DND-41 (cell line): ENCODE data around the gene ZFYVE28.

Experiments used
- ATAC-seq: fragments of 200-7000 bp; cut with Tn5 transposase; 3 replicates; pipeline ENCODE4 v1.9.1; 2021; ENCODE audit warnings: low read depth; ENCODE audit not compliant: insufficient read depth
- DNase-seq: peaks from one replicate; pipeline ENCODE4 v3.0.0-alpha.2; 2020
- H2AFZ ChIP-seq: 2 replicates; pipeline ENCODE4 v1.6.0; 2012; ENCODE audit warnings: low read depth, low read length
- H3K27ac ChIP-seq: 2 replicates; pipeline ENCODE4 v1.5.1; 2012; ENCODE audit warnings: low read length, inconsistent platforms
- H3K27me3 ChIP-seq: fragments of 200-600 bp; sonication (generic); 2 replicates; pipeline ENCODE4 v1.6.0; 2012; ENCODE audit warnings: low read length, mild to moderate bottlenecking, inconsistent platforms; ENCODE audit not compliant: insufficient read depth, poor library complexity
- H3K36me3 ChIP-seq: 2 replicates; pipeline ENCODE4 v1.5.1; 2012; ENCODE audit warnings: low read length, inconsistent platforms; ENCODE audit not compliant: insufficient read depth
- H3K4me1 ChIP-seq: 2 replicates; pipeline ENCODE4 v1.5.1; 2012; ENCODE audit warnings: mild to moderate bottlenecking, low read length; ENCODE audit not compliant: insufficient read depth
- H3K4me2 ChIP-seq: 2 replicates; pipeline ENCODE4 v1.6.0; 2012; ENCODE audit warnings: mild to moderate bottlenecking, moderate library complexity, low read length, inconsistent platforms; ENCODE audit not compliant: insufficient read depth
- H3K4me3 ChIP-seq, 2 experiments: fragments of 200-600 bp in 1 of 2; shearing (Covaris generic) in 1 of 2; 2 replicates each; pipeline ENCODE4 v1.5.1; 2012 to 2016; ENCODE audit warnings: inconsistent platforms in 2 of 2, low read length in 2 of 2, mild to moderate bottlenecking in 2 of 2, low read depth in 1 of 2, moderate library complexity in 1 of 2
- H3K79me2 ChIP-seq: 2 replicates; pipeline ENCODE4 v1.6.0; 2012; ENCODE audit warnings: low read length, inconsistent platforms; ENCODE audit not compliant: insufficient read depth
- H3K9ac ChIP-seq: 2 replicates; pipeline ENCODE4 v1.6.0; 2012; ENCODE audit warnings: low read depth, mild to moderate bottlenecking, inconsistent platforms, low read length, moderate library complexity
- H3K9me3 ChIP-seq: 2 replicates; pipeline ENCODE4 v1.5.1; 2012; ENCODE audit warnings: low read length, moderate library complexity, mild to moderate bottlenecking, inconsistent platforms; ENCODE audit not compliant: insufficient read depth, severe bottlenecking
- H4K20me1 ChIP-seq: 2 replicates; pipeline ENCODE4 v1.6.0; 2012; ENCODE audit warnings: low read length; ENCODE audit not compliant: insufficient read depth
- CTCF ChIP-seq: IDR thresholded peaks from 2 replicates; pipeline ENCODE4 v1.5.1; 2012; ENCODE audit warnings: borderline replicate concordance, low read length, moderate library complexity, mild to moderate bottlenecking; ENCODE audit not compliant: poor library complexity, severe bottlenecking; ENCODE audit errors: extremely low read depth
- EZH2 ChIP-seq: IDR thresholded peaks from 3 replicates; pipeline ENCODE4 v1.6.1; 2012; ENCODE audit warnings: borderline replicate concordance, low read depth, mild to moderate bottlenecking, moderate library complexity, low read length, inconsistent platforms; ENCODE audit not compliant: severe bottlenecking

The ZFYVE28 gene

DNA sequence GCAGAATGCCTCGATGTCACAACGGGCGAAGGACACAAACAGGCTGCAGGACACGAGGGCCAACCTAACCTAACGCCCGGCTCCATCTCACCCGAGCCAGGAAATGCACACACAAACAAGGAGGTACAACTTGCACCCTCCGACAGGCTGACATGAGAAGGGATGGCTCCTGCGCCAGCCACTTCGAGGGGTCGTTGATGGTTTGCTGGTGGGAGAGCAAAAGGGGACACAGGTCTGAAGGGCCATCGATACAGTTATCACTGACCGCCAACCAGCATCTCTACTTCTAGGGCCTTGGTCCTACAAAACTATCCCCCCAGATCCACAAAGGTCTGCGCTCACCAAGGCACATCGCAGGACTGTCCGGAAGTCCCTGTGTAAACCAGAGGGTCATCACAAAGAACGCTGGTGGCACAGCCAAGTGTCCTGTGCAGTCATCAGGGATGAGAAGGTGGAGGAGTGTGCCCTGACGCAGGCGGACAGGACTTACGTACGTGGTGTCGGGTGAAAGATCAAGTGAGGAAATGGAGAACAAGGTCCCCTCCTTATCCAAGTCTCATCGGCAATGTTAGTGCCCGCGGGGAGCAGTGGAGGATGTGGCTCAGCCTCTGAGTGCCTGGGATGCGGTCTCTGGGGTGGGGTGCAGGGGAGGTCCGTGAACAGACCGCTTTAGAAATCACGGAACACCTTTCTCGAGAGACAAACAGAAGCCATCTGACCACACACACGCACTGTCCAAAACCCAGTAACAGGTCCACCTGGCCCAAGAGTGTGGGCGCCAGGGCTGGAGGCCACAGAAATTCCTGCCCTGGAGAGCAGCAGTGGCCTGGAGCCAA is 163.6 kb downstream of the ZFYVE28 start:
- no peaks in the 10 kb centered on the region for H3K9me3 ChIP-seq
- H4K20me1 ChIP-seq = peaks cover 65% of the 10 kb centered on the region
- DNase-seq (no peak), ATAC-seq (no peak)
- H3K36me3 ChIP-seq = peaks cover 76% of the 10 kb centered on the region
- no peaks in the 10 kb centered on the region for H3K27me3 ChIP-seq
- H3K9ac ChIP-seq = no peak overlapping the region
- H2AFZ ChIP-seq = no peak overlapping the region
- H3K4me2 ChIP-seq = no peak overlapping the region
- peaks cover 16% of the 10 kb centered on the region for H3K79me2 ChIP-seq
- no peak overlapping the region for H3K27ac ChIP-seq
- H3K4me1 ChIP-seq = peaks cover 9% of the 10 kb centered on the region
- no peak for TF ChIP-seq EZH2
- no peak for TF ChIP-seq CTCF
- H3K4me3 ChIP-seq = no peak overlapping the region

DNA sequence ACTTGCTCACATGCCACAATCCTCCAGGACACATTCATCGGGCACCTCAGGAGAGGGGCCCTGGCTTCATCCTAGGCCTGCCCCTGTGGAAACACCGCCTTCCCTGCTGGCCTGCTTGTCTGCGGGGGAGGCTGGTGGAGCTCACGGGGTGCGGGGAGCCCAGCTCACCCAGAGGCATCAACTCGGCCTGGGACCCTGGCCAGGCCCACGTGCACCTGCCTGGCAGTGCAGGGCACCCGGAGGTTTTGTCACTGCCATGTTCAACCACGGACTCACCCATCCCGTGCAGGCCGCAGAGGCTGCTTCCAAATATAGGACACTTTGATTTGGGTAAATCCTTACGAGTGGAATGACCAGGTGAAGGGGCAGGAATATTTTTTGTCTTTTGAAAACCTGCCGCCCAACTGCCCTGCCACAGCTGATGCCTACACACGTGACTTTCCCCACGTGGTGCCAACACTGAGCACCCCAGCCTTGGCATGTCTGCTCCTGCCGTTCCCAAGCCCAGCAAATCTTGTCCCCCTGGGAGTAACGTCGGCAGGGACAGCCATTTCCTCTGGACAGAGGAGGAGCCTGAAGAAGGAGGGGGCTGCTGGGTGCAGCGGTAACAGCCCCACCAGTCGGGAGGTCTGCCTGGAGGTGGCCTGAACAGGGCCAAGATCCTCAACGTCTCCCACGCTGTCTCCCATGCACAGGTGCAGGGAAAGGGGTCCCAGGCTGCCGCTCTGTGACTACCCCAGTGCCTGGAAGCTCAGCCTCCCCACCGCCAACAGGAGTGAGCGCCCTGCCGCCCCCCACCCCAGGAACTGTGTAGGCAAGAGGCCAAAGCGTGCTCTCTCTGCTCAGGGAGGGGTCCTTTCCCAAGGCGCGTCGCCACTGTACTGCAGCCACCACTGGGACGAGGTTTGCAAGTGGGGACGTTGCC is 165.0 kb downstream of the ZFYVE28 start:
- Histone ChIP-seq H3K4me3 (no peak overlapping the region), H3K27ac (no peak overlapping the region), H4K20me1 (peaks cover 54% of the 10 kb centered on the region), H3K9me3 (no peaks in the 10 kb centered on the region), H3K27me3 (no peaks in the 10 kb centered on the region), H3K9ac (no peak overlapping the region), H3K36me3 (peaks cover 68% of the 10 kb centered on the region), H3K4me2 (no peak overlapping the region), H3K79me2 (peaks cover 2% of the 10 kb centered on the region; the same call in 1 of the 2 replicates), H3K4me1 (no peaks in the 10 kb centered on the region), H2AFZ (no peak overlapping the region)
- ATAC-seq = no peak
- DNase-seq = peak; percentile 3
- TF ChIP-seq CTCF (no peak), EZH2 (no peak)

- no peak overlapping the region for H3K4me3 ChIP-seq
- H3K27me3 ChIP-seq = no peaks in the 10 kb centered on the region
- DNase-seq (peak; percentile 4), ATAC-seq (no peak)
- H3K4me2 ChIP-seq = no peak overlapping the region
- H3K4me1 ChIP-seq = no peaks in the 10 kb centered on the region
- no peaks in the 10 kb centered on the region for H3K9me3 ChIP-seq
- H3K9ac ChIP-seq = no peak overlapping the region
- H4K20me1 ChIP-seq = peaks cover 48% of the 10 kb centered on the region
- no peak overlapping the region for H2AFZ ChIP-seq
- TF ChIP-seq CTCF (no peak), EZH2 (no peak)
- peaks cover 64% of the 10 kb centered on the region for H3K36me3 ChIP-seq
- H3K79me2 ChIP-seq = no peaks in the 10 kb centered on the region
- H3K27ac ChIP-seq = no peak overlapping the region
Measured at GRCh38 chr4:2252530-2253091, 165.8 kb downstream of the ZFYVE28 start.
